NK-92 (cell line): ENCODE data around the gene IER5.
"Not testable (repeated sequence)": the region's sequence is repeated elsewhere in the genome, so short reads cannot be mapped to it uniquely, and the experiment has no call there.

ENCODE experiments used
- DNase-seq: peaks from one replicate; lab custom pipeline; 2025; ENCODE audit not compliant: unreplicated experiment; lab: John Stamatoyannopoulos, UW

The IER5 gene

GRCh38 chr1:181088079-181089016 is at the start of gene IER5:
IER5 (plus strand) TSS chr1:181088700; CDS start chr1:181088903, 203 bp downstream.
- peak; percentile 49 for DNase-seq

DNA sequence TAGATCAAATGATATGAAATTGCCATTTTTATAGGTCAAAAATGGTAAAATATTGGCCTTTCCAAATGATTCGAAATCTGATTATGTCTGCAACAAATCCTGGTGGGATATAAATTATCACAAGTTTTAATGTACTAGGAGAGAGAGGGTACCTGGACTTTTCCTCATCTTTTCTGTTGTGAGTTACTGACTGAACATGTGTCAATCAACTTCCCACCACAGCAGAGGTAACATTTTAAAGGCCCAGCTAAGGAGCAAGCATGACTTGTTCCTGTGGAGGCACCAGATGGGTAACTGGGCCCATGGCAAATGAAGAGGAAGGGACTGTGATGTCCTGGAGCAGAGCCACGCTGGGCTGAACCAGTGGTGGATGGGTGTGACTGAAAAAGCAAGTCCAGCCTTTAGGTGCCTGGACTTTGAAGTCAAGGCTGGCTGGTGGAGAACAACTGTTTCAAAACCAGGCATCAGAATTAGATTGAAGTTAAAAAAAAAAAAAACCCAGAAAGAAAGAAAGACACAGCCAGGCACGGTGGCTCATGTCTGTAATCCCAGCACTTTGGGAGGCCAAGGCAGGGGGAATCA is 48.1 kb upstream of the IER5 start:
- DNase-seq, result no peak

- DNase-seq, result no peak
These were observed 45.2 kb upstream of the IER5 start for GRCh38 chr1:181043025-181043888.

DNA sequence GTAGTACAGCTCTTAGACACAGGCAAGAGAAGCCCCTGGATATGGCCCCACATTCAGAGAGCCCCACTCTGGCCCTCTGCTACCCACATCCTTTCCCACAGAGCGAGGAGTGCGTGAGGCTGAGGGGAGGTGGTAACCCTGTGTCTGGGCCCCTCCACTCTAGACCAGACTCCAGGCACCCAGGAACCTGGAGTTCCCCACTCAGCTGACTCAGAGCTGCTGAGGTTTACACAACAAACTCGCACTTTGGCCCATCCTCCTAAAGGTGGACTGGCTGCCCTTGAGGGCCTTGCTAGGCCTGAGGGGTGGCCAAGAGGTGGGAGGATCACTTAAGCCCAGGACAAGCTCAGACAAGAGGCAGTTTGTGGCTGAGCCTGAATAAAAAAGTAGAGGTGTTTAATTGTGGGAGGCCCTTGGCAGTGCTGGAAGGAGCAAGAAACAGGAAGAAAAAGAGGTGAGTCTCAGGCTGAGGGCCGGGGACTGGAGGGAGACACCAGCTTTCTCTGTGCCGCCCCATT is 44.0 kb upstream of the IER5 start:
- no peak for DNase-seq

GRCh38 chr1:181045946-181046345 is 42.6 kb upstream of the IER5 start:
- DNase-seq, result not testable (repeated sequence)

DNA sequence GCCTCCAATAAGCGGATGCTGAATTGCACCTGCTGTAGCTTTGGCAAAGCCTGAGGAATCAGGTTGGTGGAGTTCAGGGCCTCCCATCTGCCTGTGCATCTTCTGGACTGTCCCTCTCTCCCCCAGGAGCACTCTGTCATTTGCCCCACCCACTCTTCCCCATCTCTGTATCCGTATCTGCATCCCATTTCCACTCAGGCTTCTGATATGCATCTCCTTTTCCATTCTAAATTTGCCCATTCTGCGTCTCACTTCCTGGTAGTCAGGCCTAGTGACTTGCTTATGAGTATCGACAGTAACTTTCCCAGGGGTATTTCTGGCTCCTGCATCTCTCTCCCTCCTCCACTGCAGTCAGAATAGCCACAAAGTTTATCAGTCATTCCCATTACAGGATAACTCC is 39.1 kb upstream of the IER5 start:
- no peak for DNase-seq

DNA sequence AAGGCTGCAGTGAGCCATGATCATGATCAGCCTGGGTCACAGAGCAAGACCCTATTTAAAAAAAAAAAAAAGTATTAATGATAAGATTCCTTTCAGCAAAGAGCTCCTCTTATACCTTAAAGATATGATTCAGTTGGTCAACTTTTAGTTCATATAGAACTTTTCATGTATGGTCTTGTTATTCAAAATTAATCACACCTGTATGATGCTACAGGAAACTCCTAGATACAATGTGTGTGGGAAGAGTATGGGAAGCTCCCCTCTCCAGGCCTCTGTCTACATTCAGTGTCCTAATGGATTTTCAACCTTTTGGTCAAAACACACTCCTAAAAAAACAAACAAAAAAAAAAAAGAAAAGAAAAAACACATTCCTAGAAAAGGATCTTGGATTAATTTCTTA is 37.6 kb upstream of the IER5 start:
- DNase-seq, result no peak

- DNase-seq, result no peak
These were observed 31.9 kb upstream of the IER5 start for GRCh38 chr1:181056560-181056959.

DNA sequence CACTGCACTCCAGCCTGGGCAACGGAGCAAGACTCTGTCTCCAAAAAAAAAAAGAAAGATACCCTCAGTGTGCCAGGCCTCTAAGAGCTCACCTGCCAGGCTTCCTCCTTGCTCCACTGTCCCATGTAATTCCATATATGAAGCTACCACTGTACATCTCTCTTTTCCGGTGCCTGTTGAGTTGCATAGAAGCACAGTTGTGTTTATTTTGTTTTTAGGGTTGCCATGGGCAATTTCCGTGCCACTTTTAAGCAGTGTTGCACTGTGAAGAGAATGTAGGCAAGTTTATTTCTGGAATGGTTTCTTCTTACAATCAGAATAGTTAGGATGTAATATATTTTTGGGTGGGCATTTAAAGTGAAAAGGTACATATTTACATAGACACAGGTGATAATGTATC is 31.4 kb upstream of the IER5 start:
- no peak for DNase-seq

DNA sequence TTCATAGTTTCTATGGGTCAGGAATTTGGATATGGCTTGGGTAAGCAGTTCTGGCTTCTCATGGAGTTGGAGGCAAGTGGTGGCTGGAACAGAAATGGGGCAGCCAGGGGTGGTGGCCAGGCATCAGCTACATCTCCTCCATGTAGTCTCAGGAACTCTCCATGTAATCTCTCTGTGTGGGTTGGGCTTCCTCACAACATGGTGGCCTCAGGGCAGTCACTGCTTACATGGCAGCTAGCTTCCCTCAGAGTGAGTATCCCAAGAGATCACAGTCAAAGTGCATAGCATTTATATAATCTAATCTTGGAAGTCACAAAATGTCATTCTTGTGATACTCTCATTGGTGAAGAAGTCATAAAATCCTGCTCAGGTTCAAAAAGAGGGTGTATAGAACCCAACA is 29.1 kb upstream of the IER5 start:
- no peak for DNase-seq

- DNase-seq, result no peak
These were observed 28.4 kb upstream of the IER5 start for GRCh38 chr1:181060066-181060465.

DNA sequence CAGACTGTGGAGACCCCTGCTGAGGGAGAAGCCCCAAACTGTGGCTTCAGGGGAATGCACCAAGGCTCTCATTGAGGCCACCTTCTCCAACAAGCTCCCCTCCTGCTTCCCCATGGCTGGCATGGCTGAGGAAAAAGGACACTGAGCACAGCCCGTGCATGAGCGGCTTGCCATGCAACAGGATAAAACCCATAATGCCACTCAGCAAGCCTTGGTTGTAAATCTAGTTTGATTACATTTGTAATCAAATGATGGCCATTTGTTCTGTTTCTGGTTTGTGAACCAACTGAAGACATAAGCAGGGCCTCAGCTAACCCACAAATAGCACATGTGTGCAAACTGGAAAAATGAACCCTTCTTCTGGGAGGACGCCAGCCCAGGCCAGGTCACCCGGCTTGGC is 27.6 kb upstream of the IER5 start:
- DNase-seq, result not testable (repeated sequence)

- no peak for DNase-seq
These were observed 27.0 kb upstream of the IER5 start for GRCh38 chr1:181061487-181061886.

- DNase-seq, result no peak
These were observed 26.3 kb upstream of the IER5 start for GRCh38 chr1:181061891-181062835.

DNA sequence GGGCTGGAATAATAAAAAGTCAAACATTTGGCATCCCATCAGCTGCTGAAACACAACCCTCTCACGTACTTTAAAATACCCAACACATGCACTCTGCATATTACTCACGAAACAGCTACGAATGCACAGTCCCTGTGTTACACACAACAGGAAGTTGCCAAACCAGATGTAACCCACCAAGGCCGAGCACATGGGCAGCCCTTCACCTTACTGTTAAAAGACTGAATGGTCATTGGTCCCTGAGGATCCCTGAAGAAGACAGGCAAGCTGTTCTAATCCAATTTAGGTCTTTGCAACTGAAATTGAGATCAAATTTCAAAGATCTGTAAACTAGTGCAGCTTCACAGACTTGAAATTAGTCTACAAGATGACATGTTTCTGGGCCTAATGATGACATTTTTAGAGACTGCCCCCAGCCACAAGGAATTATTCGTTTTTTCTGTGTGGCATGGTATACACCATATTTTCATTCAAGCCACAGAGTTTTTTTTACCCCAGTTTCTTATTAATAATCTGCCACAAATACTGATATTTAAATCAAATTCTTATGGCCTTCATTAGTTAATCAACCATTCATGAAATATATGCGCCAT is 25.6 kb upstream of the IER5 start:
- DNase-seq, result no peak

- DNase-seq, result no peak
These were observed 24.4 kb upstream of the IER5 start for GRCh38 chr1:181064011-181064623.

DNA sequence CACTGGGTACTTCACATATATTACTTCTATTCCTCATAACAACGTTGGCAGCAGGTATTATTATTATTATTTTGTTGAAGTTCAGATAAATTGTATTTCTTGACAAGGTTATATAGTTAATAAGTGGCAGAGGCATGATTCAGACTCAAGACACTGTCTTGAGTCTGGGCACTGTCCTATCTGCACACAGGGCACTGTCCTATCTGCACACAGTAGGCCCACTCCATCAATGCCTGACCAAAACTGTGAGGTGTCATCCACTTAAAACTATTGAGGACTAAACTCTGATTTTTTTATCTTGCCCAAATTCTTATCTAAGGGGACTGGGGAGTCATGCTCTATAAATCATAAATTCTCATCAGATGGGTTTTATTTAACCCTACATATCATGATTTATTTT is 23.8 kb upstream of the IER5 start:
- DNase-seq, result no peak

DNA sequence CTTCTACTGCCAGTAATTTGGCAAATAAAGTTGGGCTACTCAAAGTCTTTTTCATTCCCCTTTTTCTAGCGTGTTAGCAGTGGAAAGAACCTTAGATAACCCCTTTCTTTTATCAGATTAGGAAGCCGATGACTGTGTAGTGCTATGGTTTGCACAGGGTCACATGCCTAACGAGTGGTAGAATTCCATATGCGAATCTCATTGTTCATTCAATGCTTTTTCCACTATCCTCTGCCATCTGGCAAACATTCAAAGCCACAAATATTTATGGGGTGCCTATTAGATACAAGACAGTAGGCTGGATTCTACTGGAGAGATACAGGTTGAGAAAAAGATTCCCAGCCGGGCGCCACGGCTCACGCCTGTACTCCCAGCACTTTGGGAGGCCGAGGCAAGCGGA is 14.9 kb upstream of the IER5 start:
- no peak for DNase-seq

GRCh38 chr1:181075766-181076350 is 12.6 kb upstream of the IER5 start:
- DNase-seq, result no peak
